SJCRH30 (cell line): ENCODE measurements around the gene PRKCE. TPM values are rescaled to one million over a fixed set of nuclear protein-coding genes. Genes with fewer than 3 reads are reported as not detected.
"Not testable (repeated sequence)": the region's sequence is repeated elsewhere in the genome, so short reads cannot be mapped to it uniquely, and the experiment has no call there.

Source experiments
- DNase-seq, 2 experiments: peaks; one replicate each; pipeline ENCODE4 v3.0.0-alpha.2; 2015 to 2020
- H3K27ac ChIP-seq: fragments of 250-450 bp; sonication (Bioruptor Pico); 2 replicates; pipeline ENCODE4 v1.5.1; 2020; ENCODE audit warnings: mild to moderate bottlenecking, moderate library complexity
- H3K27me3 ChIP-seq: fragments of 250-450 bp; sonication (Bioruptor Pico); 2 replicates; pipeline ENCODE4 v1.5.1; 2020; ENCODE audit warnings: mild to moderate bottlenecking, moderate library complexity
- H3K36me3 ChIP-seq: fragments of 250-450 bp; sonication (Bioruptor Pico); 2 replicates; pipeline ENCODE4 v1.5.1; 2020; ENCODE audit warnings: mild to moderate bottlenecking, moderate library complexity
- H3K4me1 ChIP-seq: fragments of 250-450 bp; sonication (Bioruptor Pico); 2 replicates; pipeline ENCODE4 v1.5.1; 2020; ENCODE audit warnings: mild to moderate bottlenecking, moderate library complexity
- H3K4me3 ChIP-seq: fragments of 250-450 bp; sonication (Bioruptor Pico); 2 replicates; pipeline ENCODE4 v1.5.1; 2020; ENCODE audit warnings: mild to moderate bottlenecking, moderate library complexity
- H3K9me3 ChIP-seq: fragments of 250-450 bp; sonication (Bioruptor Pico); replicated peaks from 2 replicates; pipeline ENCODE4 v1.5.1; 2020; ENCODE audit warnings: mild to moderate bottlenecking, moderate library complexity
- total RNA-seq: library from RNA; depleted of rRNA; stranded (reverse); fragments of >200 nt; shearing (Covaris generic); gene quantifications from 2 replicates; pipeline ENCODE4 v1.2.3, GENCODE V29; 2014

The PRKCE gene
- total RNA-seq, 1 experiment from 2014 or later = 11.9 TPM

GRCh38 chr2:46196871-46197462 lies 545.5 kb downstream of the PRKCE start:
- H3K27ac ChIP-seq = no peak overlapping the region

GRCh38 chr2:46197672-46198071 lies 546.2 kb downstream of the PRKCE start:
- no peaks in the 10 kb centered on the region for H3K27me3 ChIP-seq
- no peaks in the 10 kb centered on the region for H3K4me1 ChIP-seq
- no peak overlapping the region for H3K27ac ChIP-seq
- H3K36me3 ChIP-seq = no peaks in the 10 kb centered on the region
- H3K4me3 ChIP-seq = no peak overlapping the region
- no peaks in the 10 kb centered on the region for H3K9me3 ChIP-seq
- no peak for DNase-seq

More at GRCh38 chr2:46196871-46197462, 545.5 kb downstream of the PRKCE start:
- DNase-seq = no peak
- Histone ChIP-seq H3K36me3 (no peaks in the 10 kb centered on the region), H3K27me3 (no peaks in the 10 kb centered on the region), H3K4me3 (no peak overlapping the region), H3K4me1 (no peaks in the 10 kb centered on the region), H3K9me3 (no peaks in the 10 kb centered on the region)

GRCh38 chr2:46198164-46198883 lies 546.8 kb downstream of the PRKCE start:
- no peak for DNase-seq
- Histone ChIP-seq H3K4me1 (no peaks in the 10 kb centered on the region), H3K36me3 (no peaks in the 10 kb centered on the region), H3K9me3 (0 out of 2 replicates have a peak, but pooled peaks cover 2% of the 10 kb centered on the region), H3K27me3 (no peaks in the 10 kb centered on the region), H3K27ac (no peak overlapping the region), H3K4me3 (no peak overlapping the region)

- no peak overlapping the region for H3K27ac ChIP-seq
- no peak for DNase-seq
- no peaks in the 10 kb centered on the region for H3K4me1 ChIP-seq
- H3K4me3 ChIP-seq = no peak overlapping the region
- no peaks in the 10 kb centered on the region for H3K36me3 ChIP-seq
- no peaks in the 10 kb centered on the region for H3K27me3 ChIP-seq
- 0 out of 2 replicates have a peak, but pooled peaks cover 2% of the 10 kb centered on the region for H3K9me3 ChIP-seq
These were observed 547.5 kb downstream of the PRKCE start for GRCh38 chr2:46198966-46199365.

GRCh38 chr2:46200100-46200690 lies 548.7 kb downstream of the PRKCE start:
- no peak for DNase-seq
- Histone ChIP-seq H3K9me3 (0 out of 2 replicates have a peak, but pooled peaks cover 2% of the 10 kb centered on the region), H3K4me1 (no peaks in the 10 kb centered on the region), H3K36me3 (no peaks in the 10 kb centered on the region), H3K4me3 (no peak overlapping the region), H3K27me3 (no peaks in the 10 kb centered on the region), H3K27ac (no peak overlapping the region)

GRCh38 chr2:46200861-46201605 lies 549.6 kb downstream of the PRKCE start:
- no peak overlapping the region for H3K4me3 ChIP-seq
- H3K27me3 ChIP-seq = no peaks in the 10 kb centered on the region
- H3K4me1 ChIP-seq = no peaks in the 10 kb centered on the region
- 0 out of 2 replicates have a peak, but pooled peaks cover 2% of the 10 kb centered on the region for H3K9me3 ChIP-seq
- no peaks in the 10 kb centered on the region for H3K36me3 ChIP-seq
- no peak overlapping the region for H3K27ac ChIP-seq
- DNase-seq = no peak

- Histone ChIP-seq H3K4me3 (no peak overlapping the region), H3K9me3 (0 out of 2 replicates have a peak, but pooled peaks cover 2% of the 10 kb centered on the region), H3K27me3 (no peaks in the 10 kb centered on the region)
These were observed 551.0 kb downstream of the PRKCE start for GRCh38 chr2:46202453-46202852.

GRCh38 chr2:46202987-46203386 lies 551.5 kb downstream of the PRKCE start:
- H3K27ac ChIP-seq = no peak overlapping the region
- no peaks in the 10 kb centered on the region for H3K36me3 ChIP-seq
- H3K9me3 ChIP-seq = 0 out of 2 replicates have a peak, but pooled peaks cover 2% of the 10 kb centered on the region
- no peak overlapping the region for H3K4me3 ChIP-seq
- no peaks in the 10 kb centered on the region for H3K27me3 ChIP-seq
- DNase-seq = no peak
- H3K4me1 ChIP-seq = no peaks in the 10 kb centered on the region

More at GRCh38 chr2:46202453-46202852, 551.0 kb downstream of the PRKCE start:
- no peak for DNase-seq
- no peaks in the 10 kb centered on the region for H3K36me3 ChIP-seq
- no peaks in the 10 kb centered on the region for H3K4me1 ChIP-seq
- H3K27ac ChIP-seq = no peak overlapping the region

GRCh38 chr2:46203636-46204035 lies 552.2 kb downstream of the PRKCE start:
- not testable (repeated sequence) for H3K27ac ChIP-seq, H3K27me3 ChIP-seq, H3K4me1 ChIP-seq, H3K4me3 ChIP-seq, DNase-seq, H3K9me3 ChIP-seq, H3K36me3 ChIP-seq

- DNase-seq = no peak
- no peak overlapping the region for H3K27ac ChIP-seq
These were observed 556.1 kb downstream of the PRKCE start for GRCh38 chr2:46207591-46207990.

GRCh38 chr2:46208766-46209165 lies 557.3 kb downstream of the PRKCE start:
- no peak overlapping the region for H3K27ac ChIP-seq
- H3K27me3 ChIP-seq = no peaks in the 10 kb centered on the region
- no peaks in the 10 kb centered on the region for H3K36me3 ChIP-seq

More at GRCh38 chr2:46207591-46207990, 556.1 kb downstream of the PRKCE start:
- Histone ChIP-seq H3K4me3 (no peak overlapping the region), H3K4me1 (no peaks in the 10 kb centered on the region), H3K27me3 (no peaks in the 10 kb centered on the region), H3K36me3 (no peaks in the 10 kb centered on the region), H3K9me3 (peaks cover 11% of the 10 kb centered on the region; the same call in 1 of the 2 replicates)

GRCh38 chr2:46210063-46210462 lies 558.6 kb downstream of the PRKCE start:
- H3K27ac ChIP-seq = no peak overlapping the region
- no peaks in the 10 kb centered on the region for H3K36me3 ChIP-seq
- H3K4me1 ChIP-seq = no peaks in the 10 kb centered on the region
- DNase-seq = no peak
- H3K27me3 ChIP-seq = no peaks in the 10 kb centered on the region
- H3K9me3 ChIP-seq = peaks cover 9% of the 10 kb centered on the region; the same call in 1 of the 2 replicates
- no peak overlapping the region for H3K4me3 ChIP-seq

More at GRCh38 chr2:46208766-46209165, 557.3 kb downstream of the PRKCE start:
- no peak overlapping the region for H3K4me3 ChIP-seq
- H3K4me1 ChIP-seq = no peaks in the 10 kb centered on the region
- peaks cover 9% of the 10 kb centered on the region; the same call in 1 of the 2 replicates for H3K9me3 ChIP-seq
- DNase-seq = no peak

GRCh38 chr2:46211461-46211860 lies 560.0 kb downstream of the PRKCE start:
- Histone ChIP-seq H3K4me3 (no peak overlapping the region), H3K9me3 (peaks cover 9% of the 10 kb centered on the region; the same call in 1 of the 2 replicates), H3K27ac (no peak overlapping the region), H3K4me1 (no peaks in the 10 kb centered on the region), H3K36me3 (no peaks in the 10 kb centered on the region), H3K27me3 (no peaks in the 10 kb centered on the region)
- DNase-seq = no peak

- H3K4me1 ChIP-seq = no peaks in the 10 kb centered on the region
- H3K9me3 ChIP-seq = peaks cover 9% of the 10 kb centered on the region
- no peaks in the 10 kb centered on the region for H3K27me3 ChIP-seq
- H3K36me3 ChIP-seq = no peaks in the 10 kb centered on the region
- no peak overlapping the region for H3K27ac ChIP-seq
- no peak overlapping the region for H3K4me3 ChIP-seq
- no peak for DNase-seq
These were observed 562.4 kb downstream of the PRKCE start for GRCh38 chr2:46213906-46214305.
